ENCODE data around the gene RETSAT.

GRCh38 chr2:85323351-85323987 is 30.9 kb downstream of the RETSAT start:
- TF ChIP-seq HBP1 (CRISPR knock-in tag; IDR thresholded peaks at IDR 0.05; ENCODE audit: low read depth) (no peak), CTCF (CRISPR knock-in tag; IDR thresholded peaks at IDR 0.05) (no peak), ZKSCAN1 (IDR thresholded peaks at IDR 0.05; ENCODE audit: low read length) (no peak), HOXA7 (CRISPR knock-in tag; IDR thresholded peaks at IDR 0.05) (no peak), ZNF772 (CRISPR knock-in tag; IDR thresholded peaks at IDR 0.05) (no peak), KLF16 (CRISPR knock-in tag; IDR thresholded peaks at IDR 0.05) (no peak), TAF1 (CRISPR knock-in tag; IDR thresholded peaks at IDR 0.05) (no peak), ZNF101 (CRISPR knock-in tag; IDR thresholded peaks at IDR 0.05; ENCODE audit: borderline replicate concordance, low read depth) (no peak), GATAD2A (CRISPR knock-in tag; IDR thresholded peaks at IDR 0.05) (no peak), ZMAT5 (CRISPR knock-in tag; IDR thresholded peaks at IDR 0.05; ENCODE audit: borderline replicate concordance, low read depth) (no peak)

Data from HepG2 (cell line).